CD4-positive, alpha-beta T cell treated with Interleukin-21 for 1 hour (primary cell): ENCODE data around the gene ISL2.

Experiments
- DNase-seq: peaks from one replicate; pipeline ENCODE4 v3.0.0-alpha.2; 2020

Gene ISL2

GRCh38 chr15:76380249-76380648 is 43.7 kb downstream of the ISL2 start:
- no peak for DNase-seq

GRCh38 chr15:76381366-76381765 is 44.8 kb downstream of the ISL2 start:
- no peak for DNase-seq

GRCh38 chr15:76382987-76383728 is 46.6 kb downstream of the ISL2 start:
- no peak for DNase-seq

GRCh38 chr15:76384409-76384808 is 47.8 kb downstream of the ISL2 start:
- no peak for DNase-seq

GRCh38 chr15:76386178-76386577 is 49.6 kb downstream of the ISL2 start:
- no peak for DNase-seq

- DNase-seq, result no peak
Measured at GRCh38 chr15:76386926-76387325, 50.4 kb downstream of the ISL2 start.

- no peak for DNase-seq
Measured at GRCh38 chr15:76390571-76390970, 54.0 kb downstream of the ISL2 start.

- no peak for DNase-seq
Measured at GRCh38 chr15:76391309-76391708, 54.7 kb downstream of the ISL2 start.

- no peak for DNase-seq
Measured at GRCh38 chr15:76391847-76392246, 55.3 kb downstream of the ISL2 start.
